Measurements from ENCODE around the gene SBF2.

The SBF2 gene

DNA sequence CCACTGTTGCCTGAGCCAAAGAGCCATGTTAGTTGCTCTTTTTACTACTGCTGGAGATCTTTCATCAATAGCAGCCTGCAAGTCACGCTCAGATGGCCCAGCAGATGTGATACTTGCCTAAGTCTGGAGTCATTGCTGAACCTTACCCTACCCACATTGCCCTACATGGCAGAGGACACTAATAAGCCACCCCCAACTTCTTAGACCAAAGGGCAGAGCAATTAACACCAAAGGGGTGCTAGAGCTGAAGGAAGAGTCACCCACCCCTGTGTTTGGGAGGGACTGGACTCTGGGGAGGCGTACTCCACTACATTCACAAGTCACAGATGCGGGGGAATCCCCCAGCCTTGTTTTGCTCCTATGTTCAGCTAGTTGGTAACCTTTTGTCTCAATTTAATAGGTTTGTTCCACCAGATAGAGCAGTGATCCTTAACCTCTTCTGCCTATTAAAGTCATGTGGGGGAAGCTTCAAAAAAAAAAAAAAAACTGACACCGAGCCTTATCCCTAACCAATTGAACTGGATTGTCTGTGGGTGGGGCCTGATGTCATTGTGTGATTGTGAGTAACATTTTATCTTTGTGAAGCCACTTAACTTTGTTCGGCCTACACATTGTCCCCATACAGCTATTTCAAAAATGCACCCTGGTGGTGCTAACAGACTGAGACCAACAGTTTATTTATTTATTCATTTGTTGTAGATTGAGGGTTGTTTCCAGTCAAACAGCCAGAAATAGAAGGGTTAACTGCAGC lies 23.9 kb upstream of the SBF2 start:
- DNase-seq (ENCODE audit: low read depth in 1 of 2, low spot score in 1 of 2): no peak

DNA sequence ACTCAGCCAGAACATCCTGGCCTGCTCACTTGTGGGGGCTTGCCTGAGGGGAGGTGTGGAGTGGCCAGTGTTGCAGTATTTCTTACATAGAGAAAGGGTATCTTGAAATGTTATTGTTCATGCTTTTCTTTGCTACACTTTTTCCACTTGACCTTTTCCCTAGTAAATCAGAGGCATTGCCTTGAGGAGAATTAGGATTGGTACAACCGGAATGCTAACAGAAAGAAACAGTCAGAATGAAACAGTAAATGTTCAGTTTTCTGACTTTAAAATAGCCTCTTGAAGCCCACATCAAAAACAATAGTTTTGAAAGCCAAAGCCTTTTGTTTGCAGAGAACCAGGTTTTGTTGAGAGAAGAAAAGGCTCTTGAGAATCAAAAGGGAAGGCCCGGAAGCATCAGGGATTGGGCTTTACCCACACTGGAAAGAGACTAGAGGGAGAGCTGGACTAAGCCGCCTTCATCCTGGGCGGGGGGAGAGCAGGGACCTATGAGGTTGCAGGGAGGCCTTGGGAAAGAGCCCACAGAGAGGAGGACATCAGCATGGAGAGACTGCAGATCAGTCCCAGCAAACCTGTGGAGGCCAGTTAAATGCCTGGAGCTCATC lies 23.2 kb upstream of the SBF2 start:
- DNase-seq (ENCODE audit: low read depth in 1 of 2, low spot score in 1 of 2): no peak

DNA sequence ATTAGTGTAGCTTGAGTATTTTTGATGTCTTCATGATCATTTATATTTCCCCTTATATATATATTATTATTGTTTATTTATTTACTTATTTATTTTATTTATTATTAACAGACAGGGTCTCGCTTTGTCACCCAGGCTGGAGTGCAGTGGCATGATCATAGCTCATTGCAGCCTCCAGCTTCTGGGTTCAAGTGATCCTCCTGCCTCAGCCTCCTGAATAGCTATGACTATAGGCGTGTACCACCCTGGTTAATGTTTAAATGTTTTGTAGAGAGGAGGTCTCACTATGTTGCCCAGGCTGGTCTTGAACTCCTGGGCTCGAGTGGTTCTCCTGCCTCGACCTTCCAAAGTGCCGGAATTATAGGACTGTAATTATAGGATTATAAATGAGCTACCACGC lies 21.1 kb upstream of the SBF2 start:
- no peak for DNase-seq (ENCODE audit: low read depth in 1 of 2, low spot score in 1 of 2)

DNA sequence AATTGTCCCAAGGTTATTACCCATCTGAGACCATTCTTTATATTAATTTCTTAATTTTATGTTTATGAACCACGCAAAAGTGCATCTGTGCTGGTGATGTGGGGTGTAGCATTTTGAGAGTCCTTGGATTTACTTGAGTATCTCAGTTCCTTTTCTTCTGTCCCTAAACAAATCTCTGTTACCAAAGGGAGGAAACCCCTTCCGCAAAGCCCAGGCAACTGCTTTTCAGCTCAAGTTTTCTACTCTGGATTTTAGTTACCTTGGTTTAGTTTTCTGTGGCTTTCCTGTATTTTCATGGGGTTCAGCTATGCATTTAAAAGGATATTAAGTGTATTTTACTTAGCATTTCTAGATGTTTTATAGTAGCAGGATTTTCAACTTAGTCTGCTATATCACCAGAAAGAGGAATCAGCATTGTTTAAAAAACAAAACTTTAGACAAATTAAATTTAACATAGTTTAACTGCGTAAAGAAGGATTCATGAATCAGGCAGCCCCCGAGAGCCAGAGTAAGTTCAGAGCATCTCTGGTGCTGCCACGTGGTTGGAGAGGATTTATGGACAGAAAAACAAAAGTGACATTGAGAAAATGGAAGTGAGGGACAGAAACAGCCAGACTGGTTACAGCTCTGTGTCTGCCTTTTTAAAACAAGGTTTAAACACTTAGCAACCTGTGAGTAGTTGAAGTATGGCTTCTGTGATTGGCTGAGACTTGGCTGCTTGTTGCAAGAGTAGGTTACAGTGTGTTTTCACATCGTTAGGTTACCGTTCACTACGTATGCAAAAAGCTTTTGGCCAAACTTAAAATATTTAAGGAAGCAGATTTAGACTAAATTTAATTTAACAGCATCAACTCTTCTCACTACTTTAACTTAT lies 20.4 kb upstream of the SBF2 start:
- DNase-seq (ENCODE audit: low read depth in 1 of 2, low spot score in 1 of 2): no peak

DNA sequence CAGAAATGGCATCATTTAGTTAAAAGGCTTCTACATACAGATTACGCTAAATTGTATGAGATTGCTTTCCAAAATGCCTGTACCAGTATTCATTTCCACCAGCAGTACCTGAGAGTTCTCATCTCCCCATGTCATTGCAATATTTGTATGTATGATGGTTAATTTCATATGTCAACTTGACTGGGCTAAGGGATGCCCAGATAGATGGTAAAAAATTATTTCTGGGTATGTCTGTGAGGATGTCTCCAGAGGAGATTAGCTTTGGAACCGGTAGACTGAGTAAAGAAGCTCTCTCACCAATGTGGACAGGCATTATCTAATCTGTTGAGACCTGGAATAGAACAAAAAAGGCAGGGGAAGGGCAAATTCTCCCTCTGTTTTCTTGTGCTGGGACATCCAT lies 17.8 kb upstream of the SBF2 start:
- DNase-seq (ENCODE audit: low read depth in 1 of 2, low spot score in 1 of 2): no peak

DNA sequence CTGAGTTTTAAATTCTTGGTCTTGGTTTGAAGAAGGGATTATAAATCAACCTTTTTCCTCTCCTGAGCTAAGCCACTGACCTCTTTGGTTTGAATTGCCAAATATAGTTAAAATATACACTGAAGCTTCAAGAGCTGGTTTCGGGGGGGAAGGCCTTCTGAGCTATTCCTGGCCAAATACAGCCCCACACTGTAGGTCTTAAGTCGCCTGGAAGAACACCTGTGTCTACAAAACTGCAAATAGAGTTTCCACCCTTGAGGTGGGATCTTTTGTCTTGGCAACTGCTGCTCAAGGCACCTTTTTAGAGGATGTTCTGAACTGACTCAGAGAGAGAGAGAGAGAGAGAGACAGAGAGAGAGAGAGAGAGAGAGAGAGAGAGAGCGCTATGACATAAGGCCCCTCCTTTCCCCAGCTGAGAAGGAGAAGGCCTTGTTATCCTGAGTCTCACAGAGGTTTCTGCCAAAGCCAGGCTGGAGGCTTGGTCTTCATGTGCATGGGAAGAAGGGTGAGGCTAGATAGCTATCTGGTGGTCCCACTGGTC lies 16.4 kb upstream of the SBF2 start:
- no peak for DNase-seq (ENCODE audit: low read depth in 1 of 2, low spot score in 1 of 2)

DNA sequence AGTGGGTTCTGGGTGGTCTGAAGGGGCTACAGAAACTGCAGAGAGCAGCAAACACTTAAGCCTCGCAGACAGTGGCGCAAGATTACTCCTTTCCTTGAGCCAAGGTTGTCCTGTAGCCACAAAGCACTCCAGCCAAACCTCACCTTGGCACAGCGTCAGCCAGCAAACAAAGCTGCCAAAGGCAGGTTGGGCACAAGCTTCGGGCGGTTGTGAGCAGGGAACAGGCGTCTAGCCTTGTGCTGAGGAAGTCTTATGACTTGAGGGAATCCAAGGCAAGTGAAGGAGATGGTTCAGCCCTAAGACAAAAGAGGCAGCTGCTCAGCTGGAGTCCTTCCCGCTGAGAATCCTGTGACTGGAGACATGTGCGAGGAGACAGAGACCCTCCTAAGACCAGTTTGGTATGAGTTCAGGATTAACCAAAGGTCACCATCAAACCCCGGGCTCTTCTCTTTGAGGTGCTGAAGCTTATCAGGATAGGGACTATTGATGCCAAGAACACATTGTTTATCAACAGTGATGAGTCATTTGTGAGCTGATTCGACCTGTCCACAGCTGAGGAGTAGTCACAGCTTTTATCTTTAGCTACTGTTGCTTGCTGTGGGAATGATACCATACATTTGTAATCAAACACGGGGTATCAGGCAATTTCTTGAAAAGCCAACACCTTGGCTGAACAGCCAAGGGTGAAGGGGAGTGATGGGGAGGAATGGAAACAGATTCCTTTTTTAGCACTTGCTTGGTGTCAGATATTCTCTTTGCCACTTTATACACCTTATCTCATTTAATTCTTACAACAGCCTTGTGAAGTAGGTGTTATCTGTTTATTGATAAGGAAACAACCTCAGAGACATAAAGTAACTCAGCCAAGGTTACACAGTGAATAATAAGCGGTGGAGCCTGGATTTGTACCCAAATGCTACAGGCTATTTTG lies 15.4 kb upstream of the SBF2 start:
- no peak for DNase-seq (ENCODE audit: low read depth in 1 of 2, low spot score in 1 of 2)

DNA sequence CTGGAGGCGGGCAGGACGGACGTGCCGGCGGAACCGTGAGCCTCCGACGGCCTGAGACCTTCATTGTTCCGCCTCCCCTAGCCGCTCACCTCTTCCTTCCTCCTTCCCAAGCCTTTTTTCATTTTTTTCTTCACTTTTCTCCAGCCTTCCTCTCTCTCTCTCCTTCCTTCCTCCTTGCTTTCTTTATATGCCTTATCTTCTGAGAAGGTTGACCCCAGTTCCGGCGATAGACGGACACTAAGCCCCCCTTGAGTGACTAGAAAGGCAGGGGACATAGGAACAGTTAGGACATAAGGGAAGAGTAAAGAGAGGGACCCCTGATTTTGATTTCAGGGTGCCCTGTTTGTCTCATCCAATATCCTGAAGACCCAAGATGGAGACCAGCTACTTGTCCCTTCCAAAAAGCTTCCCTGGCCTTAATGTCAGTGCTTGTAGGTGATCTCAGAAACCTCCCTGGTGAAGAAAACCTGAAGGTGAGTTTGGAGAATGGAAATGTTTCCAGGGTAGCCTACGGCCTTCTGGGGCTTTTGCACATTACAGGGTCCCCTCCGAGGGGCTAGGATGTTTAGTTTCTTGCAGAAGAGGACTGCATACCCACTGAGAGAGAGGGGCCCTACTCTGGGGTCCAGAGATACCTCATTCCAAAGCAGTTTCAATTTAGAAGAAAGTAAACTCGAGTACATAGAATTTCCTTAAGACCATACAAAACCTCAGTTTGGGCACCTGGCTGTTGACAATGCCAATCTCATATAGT lies 14.4 kb upstream of the SBF2 start:
- no peak for DNase-seq (ENCODE audit: low read depth in 1 of 2, low spot score in 1 of 2)

DNA sequence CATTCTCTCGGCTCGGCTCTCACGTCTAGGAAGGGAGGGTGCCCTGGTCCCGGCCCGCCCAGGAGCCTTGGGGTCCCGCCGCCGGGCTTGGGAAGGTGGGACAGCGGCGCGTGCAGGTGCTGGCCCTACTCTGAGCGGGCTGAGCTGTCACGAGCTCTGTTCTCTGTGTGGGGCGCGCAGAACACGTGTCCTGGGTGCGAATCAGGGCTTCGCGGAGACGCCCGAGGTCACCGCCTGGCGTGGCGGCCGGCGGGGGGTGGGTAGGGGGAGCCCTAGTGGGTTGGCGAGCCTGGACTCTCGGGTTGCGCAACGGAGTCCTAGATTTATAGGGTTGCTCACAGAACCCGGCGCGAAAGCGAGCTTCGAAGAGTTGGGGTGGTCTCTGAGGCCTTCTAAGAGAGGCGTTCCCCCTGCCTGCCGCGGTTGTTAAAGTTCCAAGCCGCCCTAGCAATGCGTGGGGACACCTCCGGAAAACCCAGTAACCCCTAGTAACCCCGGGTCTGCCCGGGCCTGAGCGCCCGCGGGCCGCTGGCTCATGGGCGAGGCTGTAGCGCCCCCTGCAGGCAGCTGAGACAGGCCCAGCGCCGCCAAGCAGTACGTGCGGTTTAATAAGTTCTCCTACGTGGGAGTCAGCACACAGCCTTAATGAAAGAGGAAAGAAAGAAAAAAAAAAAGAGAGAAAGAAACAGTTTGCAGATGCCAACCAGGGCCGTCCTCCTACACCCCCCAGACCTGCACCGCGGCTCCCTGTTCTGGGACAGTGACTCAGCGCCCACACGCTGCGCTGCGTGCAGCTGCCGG lies 13.6 kb upstream of the SBF2 start:
- DNase-seq (ENCODE audit: low read depth in 1 of 2, low spot score in 1 of 2): peak; percentile 66 to 84

DNA sequence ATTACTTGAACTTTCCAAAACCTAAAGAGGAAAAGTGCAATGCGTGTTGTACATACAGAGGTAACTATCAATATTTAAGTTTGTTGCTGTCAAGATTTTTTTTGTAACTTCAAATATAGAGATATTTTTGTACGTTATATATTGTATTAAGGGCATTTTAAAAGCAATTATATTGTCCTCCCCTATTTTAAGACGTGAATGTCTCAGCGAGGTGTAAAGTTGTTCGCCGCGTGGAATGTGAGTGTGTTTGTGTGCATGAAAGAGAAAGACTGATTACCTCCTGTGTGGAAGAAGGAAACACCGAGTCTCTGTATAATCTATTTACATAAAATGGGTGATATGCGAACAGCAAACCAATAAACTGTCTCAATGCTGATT lies 13.0 kb upstream of the SBF2 start:
- no peak for DNase-seq (ENCODE audit: low read depth in 1 of 2, low spot score in 1 of 2)

DNA sequence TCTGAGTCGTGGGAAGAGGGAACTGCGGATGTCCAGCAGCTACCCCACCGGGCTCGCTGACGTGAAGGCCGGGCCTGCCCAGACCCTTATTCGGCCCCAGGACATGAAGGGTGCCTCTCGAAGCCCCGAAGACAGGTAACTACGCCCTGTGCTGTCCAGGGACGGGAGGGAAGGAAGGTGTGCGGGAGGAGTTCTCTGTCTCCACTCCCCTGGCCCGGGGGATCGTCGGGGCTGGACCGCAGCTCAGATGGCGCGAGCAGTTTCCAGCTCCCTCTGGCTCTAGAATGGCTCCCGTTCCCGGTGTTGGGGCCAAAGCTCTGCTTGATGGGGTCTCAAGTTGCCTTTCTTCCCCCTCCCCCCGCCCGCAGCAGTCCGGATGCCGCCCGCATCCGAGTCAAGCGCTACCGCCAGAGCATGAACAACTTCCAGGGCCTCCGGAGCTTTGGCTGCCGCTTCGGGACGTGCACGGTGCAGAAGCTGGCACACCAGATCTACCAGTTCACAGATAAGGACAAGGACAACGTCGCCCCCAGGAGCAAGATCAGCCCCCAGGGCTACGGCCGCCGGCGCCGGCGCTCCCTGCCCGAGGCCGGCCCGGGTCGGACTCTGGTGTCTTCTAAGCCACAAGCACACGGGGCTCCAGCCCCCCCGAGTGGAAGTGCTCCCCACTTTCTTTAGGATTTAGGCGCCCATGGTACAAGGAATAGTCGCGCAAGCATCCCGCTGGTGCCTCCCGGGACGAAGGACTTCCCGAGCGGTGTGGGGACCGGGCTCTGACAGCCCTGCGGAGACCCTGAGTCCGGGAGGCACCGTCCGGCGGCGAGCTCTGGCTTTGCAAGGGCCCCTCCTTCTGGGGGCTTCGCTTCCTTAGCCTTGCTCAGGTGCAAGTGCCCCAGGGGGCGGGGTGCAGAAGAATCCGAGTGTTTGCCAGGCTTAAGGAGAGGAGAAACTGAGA lies 12.2 kb upstream of the SBF2 start:
- DNase-seq (ENCODE audit: low read depth in 1 of 2, low spot score in 1 of 2): no peak

DNA sequence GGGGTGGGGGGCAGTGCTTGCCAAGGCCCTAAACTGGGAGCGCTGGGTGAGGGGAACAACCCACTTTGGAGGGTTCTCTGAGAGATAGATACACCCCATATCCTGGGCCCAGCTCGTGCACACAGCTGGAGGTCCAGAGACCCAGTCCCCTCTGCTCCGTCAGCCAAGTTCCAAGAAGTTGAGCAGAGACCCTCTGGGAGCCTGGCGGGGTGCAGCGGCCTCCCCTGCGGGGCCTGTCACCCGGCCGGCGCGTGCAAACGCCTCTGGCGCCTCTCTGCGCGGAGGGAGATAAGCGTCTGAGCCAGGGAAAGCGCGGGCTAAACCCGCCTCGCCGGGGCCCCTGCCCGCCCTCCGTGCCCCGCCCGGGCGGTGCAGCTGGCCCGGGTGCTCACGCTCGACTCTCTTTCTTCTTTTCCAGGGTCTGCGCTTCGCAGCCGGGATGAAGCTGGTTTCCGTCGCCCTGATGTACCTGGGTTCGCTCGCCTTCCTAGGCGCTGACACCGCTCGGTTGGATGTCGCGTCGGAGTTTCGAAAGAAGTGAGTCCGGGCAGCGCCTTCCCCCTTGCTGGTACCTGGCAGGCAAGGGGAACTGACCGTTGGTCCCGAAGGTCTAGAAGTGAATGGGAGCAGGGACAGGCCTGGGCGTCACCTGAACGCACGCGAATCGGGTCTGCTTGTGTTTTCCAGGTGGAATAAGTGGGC lies 11.4 kb upstream of the SBF2 start:
- DNase-seq (ENCODE audit: low read depth in 1 of 2, low spot score in 1 of 2): no peak

DNA sequence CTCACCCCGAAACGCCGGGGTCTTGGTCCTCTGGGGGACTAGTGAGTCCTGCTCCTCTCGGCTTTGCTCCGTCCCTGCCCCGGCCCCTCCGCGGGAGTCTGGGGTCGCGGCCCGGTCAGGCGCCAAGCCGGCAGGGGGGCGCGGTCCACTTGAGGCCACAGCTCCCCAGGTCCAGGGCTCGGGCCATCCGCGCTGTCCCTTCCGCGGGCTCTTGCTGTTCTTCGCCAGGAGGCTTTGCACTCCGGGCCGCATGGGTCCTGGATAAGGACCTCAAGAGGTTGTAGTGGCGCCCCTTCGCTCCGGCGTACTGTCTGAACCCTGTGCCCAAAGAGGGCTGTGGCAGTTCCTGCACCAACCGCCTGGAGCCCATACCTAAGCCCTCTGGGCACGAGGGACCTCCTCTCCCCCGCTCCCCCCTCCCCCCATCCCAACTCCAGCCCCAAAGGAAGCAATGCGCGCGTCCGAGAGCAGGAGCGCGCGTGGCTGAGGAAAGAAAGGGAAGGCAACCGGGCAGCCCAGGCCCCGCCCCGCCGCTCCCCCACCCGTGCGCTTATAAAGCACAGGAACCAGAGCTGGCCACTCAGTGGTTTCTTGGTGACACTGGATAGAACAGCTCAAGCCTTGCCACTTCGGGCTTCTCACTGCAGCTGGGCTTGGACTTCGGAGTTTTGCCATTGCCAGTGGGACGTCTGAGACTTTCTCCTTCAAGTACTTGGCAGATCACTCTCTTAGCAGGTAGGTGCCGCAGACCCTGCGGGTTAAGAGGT lies 10.7 kb upstream of the SBF2 start, which contains the start of gene ADM:
TSS of gene ADM (plus strand) at position 579 of the 767 bp plus-strand sequence. CDS start 628 bp downstream, outside the sequence.
- no peak for DNase-seq (ENCODE audit: low read depth in 1 of 2, low spot score in 1 of 2)

DNA sequence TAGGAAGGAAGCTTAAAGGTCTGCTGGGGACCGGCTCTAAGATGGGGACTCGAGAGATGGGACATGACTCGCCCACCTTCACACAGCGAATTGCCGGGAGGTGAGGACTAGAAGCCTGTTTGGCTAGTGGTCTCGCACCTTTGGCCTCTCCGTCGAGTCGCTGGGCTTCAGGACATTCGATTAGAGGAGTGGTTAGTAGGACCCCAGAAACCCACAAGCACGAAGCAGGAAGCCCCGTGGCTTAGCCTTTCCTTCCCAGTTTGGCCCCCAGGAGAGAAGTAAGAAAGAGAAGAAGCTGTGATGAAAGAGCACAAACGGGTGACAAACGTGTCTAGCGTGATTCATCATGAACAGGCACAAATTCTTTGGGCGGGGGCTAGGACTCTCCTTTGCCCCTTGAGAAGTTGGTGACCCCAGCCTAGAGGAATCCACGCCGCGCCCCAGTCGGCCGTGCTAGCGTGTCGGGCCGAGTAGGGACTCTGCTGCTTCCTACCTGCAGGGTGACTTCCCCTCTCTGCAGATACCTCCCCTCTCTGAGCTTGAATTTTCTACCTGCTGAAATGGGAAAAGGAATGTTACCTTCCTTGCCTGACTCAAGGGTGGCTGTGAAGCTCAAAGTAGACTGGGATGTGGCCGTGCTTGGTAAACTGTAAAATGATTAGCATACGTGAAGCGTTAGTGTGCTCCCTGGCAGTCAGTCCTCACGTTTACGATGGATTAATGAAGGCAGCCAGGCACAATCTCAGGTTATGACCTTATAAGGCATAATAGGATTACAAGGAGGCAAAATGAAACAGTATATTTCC lies 9.7 kb upstream of the SBF2 start:
- DNase-seq (ENCODE audit: low read depth in 1 of 2, low spot score in 1 of 2): no peak

DNA sequence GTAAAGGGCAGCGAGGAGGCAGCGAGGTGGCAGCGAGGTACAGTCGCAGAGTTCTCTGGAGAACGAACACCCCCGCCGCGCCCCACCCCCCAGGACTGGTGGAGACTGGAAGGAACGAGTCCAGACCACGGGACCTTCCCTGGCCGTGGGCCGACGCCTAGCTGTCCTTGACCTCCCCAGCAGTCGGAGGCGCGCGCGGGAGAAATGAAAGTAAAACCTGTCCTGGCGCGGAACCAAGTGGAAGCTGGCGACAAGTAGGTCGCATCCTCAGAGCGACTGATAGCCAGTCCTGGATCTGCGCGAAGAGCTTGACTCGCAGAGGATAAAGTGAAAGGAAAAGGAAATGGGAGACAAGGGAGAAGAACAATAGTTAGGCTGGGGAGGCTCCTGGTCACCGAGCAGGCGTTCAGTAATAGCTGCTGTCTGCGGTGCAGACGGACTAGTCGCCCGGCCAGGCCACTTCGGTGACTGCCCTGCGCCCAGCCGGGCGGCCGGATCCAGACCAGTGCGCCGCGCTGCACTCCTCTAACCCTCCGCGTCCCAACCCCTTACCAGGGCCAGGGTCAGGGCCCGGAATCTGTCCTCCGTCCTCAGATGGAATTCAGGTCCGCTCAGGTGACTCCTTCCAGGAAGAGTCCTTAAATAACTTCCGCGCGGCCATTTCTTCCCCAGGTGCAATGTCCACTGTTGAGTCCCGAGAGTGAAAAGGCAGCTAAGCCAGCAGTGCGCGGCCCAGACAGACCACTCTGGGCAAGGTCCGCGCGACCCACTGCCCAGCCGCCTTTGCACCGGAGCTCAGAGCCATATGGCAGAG lies 8.9 kb upstream of the SBF2 start:
- peak; percentile 40 to 46 for DNase-seq (ENCODE audit: low read depth in 1 of 2, low spot score in 1 of 2)
